Pericardium fibroblast (primary cell): ENCODE results near the gene AAMDC. TPM values are rescaled to one million over a fixed set of nuclear protein-coding genes. Genes with fewer than 3 reads are reported as not detected.

Experiments used
- total RNA-seq: library from RNA; depleted of rRNA; stranded (reverse); fragments of >200 nt; gene quantifications from 2 replicates; pipeline ENCODE4 v1.2.3, GENCODE V29; 2015

AAMDC gene
- 32.5 and 74.8 TPM in 2 replicates for total RNA-seq

GRCh38 chr11:77820565-77821348 is at the start of gene AAMDC, which contains the start of gene RSF1:
TSS of gene AAMDC (plus strand) at chr11:77821144. CDS start at chr11:77842497, 21,353 bp downstream.
TSS of gene RSF1 (minus strand) at chr11:77820722. CDS start at chr11:77820714, 8 bp downstream.

Other genes with a start within 250 kb of the AAMDC start
- gene AQP11, start 231.2 kb upstream of the AAMDC start, total RNA-seq: 0.47 and 1.8 TPM in 2 replicates
- 78.1 and 149 TPM in 2 replicates for gene CLNS1A, start 183.3 kb upstream of the AAMDC start, total RNA-seq
- 23.5 and 28.4 TPM in 2 replicates for gene RSF1, start 422 bp upstream of the AAMDC start, total RNA-seq
- gene INTS4, start 173.5 kb downstream of the AAMDC start, total RNA-seq: 15.1 and 16.5 TPM in 2 replicates
- 0.26 and 2.6 TPM in 2 replicates for gene KCTD14, start 202.1 kb downstream of the AAMDC start, total RNA-seq
- gene THRSP, start 242.7 kb downstream of the AAMDC start, total RNA-seq: not detected in 2 replicates